ENCODE measurements around the gene ANKRD10. TPM values are rescaled to one million over a fixed set of nuclear protein-coding genes. Genes with fewer than 3 reads are reported as not detected.

The ANKRD10 gene
- total RNA-seq, 1 experiment from 2014 or later = 219 TPM

DNA sequence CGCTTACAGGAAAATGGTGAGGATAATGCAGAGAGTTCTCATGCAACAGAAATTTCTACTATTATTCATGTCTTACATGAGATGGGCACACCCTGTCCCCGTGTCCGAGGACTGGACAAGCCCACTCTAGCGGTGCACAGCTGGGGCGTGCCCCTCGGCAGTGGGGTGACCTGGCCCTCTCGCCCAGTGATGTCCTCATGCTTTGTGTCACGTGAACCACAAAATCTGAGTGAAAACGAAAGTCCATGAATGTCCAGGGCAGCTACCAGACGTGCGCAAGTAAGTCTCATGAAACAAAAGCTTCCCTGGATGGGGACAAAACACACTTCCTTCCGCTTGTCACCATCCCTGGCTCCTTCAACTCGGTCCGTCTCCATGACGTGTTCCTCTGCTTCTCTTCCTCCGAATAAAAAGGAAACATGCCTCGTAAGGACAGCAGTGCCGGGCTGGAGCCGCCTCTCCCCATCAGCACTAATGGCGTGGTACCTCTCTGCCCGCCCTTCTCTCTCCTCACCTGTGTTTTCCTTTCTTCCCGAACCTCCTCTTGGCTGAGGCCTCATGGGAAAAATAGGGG is 45.6 kb downstream of the ANKRD10 start:
- H3K9me3 Mint-ChIP-seq = peaks cover 4% of the 10 kb centered on the region; the same call in 1 of the 2 replicates
- ATAC-seq (no peak), DNase-seq (ENCODE audit: low spot score) (no peak)
- peaks cover 2% of the 10 kb centered on the region; the same call in 1 of the 2 replicates for H3K27me3 Mint-ChIP-seq (ENCODE audit: low read depth)
- POLR2A ChIA-PET = no interaction called here
- H3K36me3 Mint-ChIP-seq = no peaks in the 10 kb centered on the region
- no peak overlapping the region for H3K4me3 Mint-ChIP-seq
- no peak for TF ChIP-seq GTF2I (CRISPR knock-in tag; conservative IDR thresholded peaks at IDR 0.05)
- TF ChIP-seq ZBTB21 (CRISPR knock-in tag; IDR thresholded peaks at IDR 0.05; ENCODE audit: borderline replicate concordance) = no peak
- no peak for TF ChIP-seq HMGA2 (CRISPR knock-in tag; IDR thresholded peaks at IDR 0.05)
- TF ChIP-seq, protein P1, sequence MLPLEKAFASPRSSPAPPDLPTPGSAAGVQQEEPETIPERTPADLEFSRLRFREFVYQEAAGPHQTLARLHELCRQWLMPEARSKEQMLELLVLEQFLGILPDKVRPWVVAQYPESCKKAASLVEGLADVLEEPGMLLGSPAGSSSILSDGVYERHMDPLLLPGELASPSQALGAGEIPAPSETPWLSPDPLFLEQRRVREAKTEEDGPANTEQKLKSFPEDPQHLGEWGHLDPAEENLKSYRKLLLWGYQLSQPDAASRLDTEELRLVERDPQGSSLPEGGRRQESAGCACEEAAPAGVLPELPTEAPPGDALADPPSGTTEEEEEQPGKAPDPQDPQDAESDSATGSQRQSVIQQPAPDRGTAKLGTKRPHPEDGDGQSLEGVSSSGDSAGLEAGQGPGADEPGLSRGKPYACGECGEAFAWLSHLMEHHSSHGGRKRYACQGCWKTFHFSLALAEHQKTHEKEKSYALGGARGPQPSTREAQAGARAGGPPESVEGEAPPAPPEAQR (CRISPR knock-in tag; IDR thresholded peaks at IDR 0.05) = no peak
- no peak for TF ChIP-seq ZNF423 (CRISPR knock-in tag; IDR thresholded peaks at IDR 0.05)
- TF ChIP-seq, protein P2, sequence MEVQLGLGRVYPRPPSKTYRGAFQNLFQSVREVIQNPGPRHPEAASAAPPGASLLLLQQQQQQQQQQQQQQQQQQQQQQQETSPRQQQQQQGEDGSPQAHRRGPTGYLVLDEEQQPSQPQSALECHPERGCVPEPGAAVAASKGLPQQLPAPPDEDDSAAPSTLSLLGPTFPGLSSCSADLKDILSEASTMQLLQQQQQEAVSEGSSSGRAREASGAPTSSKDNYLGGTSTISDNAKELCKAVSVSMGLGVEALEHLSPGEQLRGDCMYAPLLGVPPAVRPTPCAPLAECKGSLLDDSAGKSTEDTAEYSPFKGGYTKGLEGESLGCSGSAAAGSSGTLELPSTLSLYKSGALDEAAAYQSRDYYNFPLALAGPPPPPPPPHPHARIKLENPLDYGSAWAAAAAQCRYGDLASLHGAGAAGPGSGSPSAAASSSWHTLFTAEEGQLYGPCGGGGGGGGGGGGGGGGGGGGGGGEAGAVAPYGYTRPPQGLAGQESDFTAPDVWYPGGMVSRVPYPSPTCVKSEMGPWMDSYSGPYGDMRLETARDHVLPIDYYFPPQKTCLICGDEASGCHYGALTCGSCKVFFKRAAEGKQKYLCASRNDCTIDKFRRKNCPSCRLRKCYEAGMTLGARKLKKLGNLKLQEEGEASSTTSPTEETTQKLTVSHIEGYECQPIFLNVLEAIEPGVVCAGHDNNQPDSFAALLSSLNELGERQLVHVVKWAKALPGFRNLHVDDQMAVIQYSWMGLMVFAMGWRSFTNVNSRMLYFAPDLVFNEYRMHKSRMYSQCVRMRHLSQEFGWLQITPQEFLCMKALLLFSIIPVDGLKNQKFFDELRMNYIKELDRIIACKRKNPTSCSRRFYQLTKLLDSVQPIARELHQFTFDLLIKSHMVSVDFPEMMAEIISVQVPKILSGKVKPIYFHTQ (CRISPR knock-in tag; IDR thresholded peaks at IDR 0.05) = no peak
- TF ChIP-seq, protein P3, sequence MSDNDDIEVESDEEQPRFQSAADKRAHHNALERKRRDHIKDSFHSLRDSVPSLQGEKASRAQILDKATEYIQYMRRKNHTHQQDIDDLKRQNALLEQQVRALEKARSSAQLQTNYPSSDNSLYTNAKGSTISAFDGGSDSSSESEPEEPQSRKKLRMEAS (CRISPR knock-in tag; IDR thresholded peaks at IDR 0.05) = no peak
- TF ChIP-seq, protein P4, sequence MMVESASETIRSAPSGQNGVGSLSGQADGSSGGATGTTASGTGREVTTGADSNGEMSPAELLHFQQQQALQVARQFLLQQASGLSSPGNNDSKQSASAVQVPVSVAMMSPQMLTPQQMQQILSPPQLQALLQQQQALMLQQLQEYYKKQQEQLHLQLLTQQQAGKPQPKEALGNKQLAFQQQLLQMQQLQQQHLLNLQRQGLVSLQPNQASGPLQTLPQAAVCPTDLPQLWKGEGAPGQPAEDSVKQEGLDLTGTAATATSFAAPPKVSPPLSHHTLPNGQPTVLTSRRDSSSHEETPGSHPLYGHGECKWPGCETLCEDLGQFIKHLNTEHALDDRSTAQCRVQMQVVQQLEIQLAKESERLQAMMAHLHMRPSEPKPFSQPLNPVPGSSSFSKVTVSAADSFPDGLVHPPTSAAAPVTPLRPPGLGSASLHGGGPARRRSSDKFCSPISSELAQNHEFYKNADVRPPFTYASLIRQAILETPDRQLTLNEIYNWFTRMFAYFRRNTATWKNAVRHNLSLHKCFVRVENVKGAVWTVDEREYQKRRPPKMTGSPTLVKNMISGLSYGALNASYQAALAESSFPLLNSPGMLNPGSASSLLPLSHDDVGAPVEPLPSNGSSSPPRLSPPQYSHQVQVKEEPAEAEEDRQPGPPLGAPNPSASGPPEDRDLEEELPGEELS (CRISPR knock-in tag; IDR thresholded peaks at IDR 0.05) = no peak
- TF ChIP-seq SP1 (CRISPR knock-in tag; conservative IDR thresholded peaks at IDR 0.05) = no peak
- TF ChIP-seq, protein P5, sequence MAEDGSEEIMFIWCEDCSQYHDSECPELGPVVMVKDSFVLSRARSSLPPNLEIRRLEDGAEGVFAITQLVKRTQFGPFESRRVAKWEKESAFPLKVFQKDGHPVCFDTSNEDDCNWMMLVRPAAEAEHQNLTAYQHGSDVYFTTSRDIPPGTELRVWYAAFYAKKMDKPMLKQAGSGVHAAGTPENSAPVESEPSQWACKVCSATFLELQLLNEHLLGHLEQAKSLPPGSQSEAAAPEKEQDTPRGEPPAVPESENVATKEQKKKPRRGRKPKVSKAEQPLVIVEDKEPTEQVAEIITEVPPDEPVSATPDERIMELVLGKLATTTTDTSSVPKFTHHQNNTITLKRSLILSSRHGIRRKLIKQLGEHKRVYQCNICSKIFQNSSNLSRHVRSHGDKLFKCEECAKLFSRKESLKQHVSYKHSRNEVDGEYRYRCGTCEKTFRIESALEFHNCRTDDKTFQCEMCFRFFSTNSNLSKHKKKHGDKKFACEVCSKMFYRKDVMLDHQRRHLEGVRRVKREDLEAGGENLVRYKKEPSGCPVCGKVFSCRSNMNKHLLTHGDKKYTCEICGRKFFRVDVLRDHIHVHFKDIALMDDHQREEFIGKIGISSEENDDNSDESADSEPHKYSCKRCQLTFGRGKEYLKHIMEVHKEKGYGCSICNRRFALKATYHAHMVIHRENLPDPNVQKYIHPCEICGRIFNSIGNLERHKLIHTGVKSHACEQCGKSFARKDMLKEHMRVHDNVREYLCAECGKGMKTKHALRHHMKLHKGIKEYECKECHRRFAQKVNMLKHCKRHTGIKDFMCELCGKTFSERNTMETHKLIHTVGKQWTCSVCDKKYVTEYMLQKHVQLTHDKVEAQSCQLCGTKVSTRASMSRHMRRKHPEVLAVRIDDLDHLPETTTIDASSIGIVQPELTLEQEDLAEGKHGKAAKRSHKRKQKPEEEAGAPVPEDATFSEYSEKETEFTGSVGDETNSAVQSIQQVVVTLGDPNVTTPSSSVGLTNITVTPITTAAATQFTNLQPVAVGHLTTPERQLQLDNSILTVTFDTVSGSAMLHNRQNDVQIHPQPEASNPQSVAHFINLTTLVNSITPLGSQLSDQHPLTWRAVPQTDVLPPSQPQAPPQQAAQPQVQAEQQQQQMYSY (CRISPR knock-in tag; IDR thresholded peaks at IDR 0.05) = no peak
- no peak for TF ChIP-seq ESRRA (CRISPR knock-in tag; IDR thresholded peaks at IDR 0.05; ENCODE audit: borderline replicate concordance)
- CTCF ChIA-PET = no interaction called here
- H3K4me1 Mint-ChIP-seq = peaks cover 21% of the 10 kb centered on the region
- H3K27ac Mint-ChIP-seq = no peak overlapping the region

DNA sequence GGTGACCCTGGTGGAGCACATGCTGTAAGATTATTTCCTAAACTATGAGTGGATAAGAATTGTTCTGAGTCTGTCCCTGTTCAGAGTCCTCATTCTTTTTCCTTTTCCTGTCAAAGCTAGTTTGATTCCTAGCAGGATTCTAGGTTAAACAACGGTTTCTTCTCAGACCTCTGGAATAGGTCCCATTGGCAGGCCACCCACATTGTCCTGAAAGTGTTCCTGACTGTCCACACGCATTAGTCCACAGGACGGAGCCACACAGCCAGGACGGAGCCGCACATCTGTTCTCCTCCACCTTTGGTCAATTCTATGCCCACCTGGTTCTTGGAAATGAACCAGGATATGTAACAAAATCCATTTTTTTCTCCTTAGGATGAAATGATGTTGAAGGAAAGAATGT is 46.1 kb downstream of the ANKRD10 start:
- Mint-ChIP-seq H3K4me1 (peaks cover 21% of the 10 kb centered on the region), H3K27me3 (ENCODE audit: low read depth) (peaks cover 2% of the 10 kb centered on the region; the same call in 1 of the 2 replicates), H3K4me3 (no peak overlapping the region), H3K9me3 (peaks cover 4% of the 10 kb centered on the region; the same call in 1 of the 2 replicates), H3K27ac (no peak overlapping the region), H3K36me3 (no peaks in the 10 kb centered on the region)
- ATAC-seq (no peak), DNase-seq (ENCODE audit: low spot score) (no peak)
- ChIA-PET POLR2A (no interaction called here), CTCF (interaction anchor here (1.0 kb wide), 1 partner anchor 46 kb away, joined by 3 read pairs; the partner anchor contains the start of gene ANKRD10)
- TF ChIP-seq MYBL2 (CRISPR knock-in tag; IDR thresholded peaks at IDR 0.05) (no peak), HMGA2 (CRISPR knock-in tag; IDR thresholded peaks at IDR 0.05) (no peak), OVOL2 (CRISPR knock-in tag; IDR thresholded peaks at IDR 0.05; ENCODE audit: borderline replicate concordance) (no peak), NFYB (CRISPR knock-in tag; conservative IDR thresholded peaks at IDR 0.05; ENCODE audit: low read depth) (no peak), ETV6 (CRISPR knock-in tag; IDR thresholded peaks at IDR 0.05) (no peak)
- TF ChIP-seq, protein P6, sequence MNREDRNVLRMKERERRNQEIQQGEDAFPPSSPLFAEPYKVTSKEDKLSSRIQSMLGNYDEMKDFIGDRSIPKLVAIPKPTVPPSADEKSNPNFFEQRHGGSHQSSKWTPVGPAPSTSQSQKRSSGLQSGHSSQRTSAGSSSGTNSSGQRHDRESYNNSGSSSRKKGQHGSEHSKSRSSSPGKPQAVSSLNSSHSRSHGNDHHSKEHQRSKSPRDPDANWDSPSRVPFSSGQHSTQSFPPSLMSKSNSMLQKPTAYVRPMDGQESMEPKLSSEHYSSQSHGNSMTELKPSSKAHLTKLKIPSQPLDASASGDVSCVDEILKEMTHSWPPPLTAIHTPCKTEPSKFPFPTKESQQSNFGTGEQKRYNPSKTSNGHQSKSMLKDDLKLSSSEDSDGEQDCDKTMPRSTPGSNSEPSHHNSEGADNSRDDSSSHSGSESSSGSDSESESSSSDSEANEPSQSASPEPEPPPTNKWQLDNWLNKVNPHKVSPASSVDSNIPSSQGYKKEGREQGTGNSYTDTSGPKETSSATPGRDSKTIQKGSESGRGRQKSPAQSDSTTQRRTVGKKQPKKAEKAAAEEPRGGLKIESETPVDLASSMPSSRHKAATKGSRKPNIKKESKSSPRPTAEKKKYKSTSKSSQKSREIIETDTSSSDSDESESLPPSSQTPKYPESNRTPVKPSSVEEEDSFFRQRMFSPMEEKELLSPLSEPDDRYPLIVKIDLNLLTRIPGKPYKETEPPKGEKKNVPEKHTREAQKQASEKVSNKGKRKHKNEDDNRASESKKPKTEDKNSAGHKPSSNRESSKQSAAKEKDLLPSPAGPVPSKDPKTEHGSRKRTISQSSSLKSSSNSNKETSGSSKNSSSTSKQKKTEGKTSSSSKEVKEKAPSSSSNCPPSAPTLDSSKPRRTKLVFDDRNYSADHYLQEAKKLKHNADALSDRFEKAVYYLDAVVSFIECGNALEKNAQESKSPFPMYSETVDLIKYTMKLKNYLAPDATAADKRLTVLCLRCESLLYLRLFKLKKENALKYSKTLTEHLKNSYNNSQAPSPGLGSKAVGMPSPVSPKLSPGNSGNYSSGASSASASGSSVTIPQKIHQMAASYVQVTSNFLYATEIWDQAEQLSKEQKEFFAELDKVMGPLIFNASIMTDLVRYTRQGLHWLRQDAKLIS (CRISPR knock-in tag; IDR thresholded peaks at IDR 0.05; ENCODE audit: borderline replicate concordance) = no peak
